CD14-positive monocyte (primary cell): ENCODE data around the gene GMPPA. TPM values are rescaled to one million over a fixed set of nuclear protein-coding genes. Genes with fewer than 3 reads are reported as not detected.

Source experiments
- DNase-seq, 3 donors: peaks; one replicate each; pipeline ENCODE4 v3.0.0-alpha.2; 2011 to 2022
- H2AFZ ChIP-seq: 2 replicates; pipeline ENCODE4 v1.6.0; 2012; ENCODE audit warnings: mild to moderate bottlenecking, low read depth, low read length, inconsistent platforms; ENCODE audit not compliant: insufficient read depth, poor library complexity, severe bottlenecking
- H3K27ac ChIP-seq, 2 donors: 1 replicate in 1 of 2; 2 replicates in 1 of 2; pipeline ENCODE4 v1.5.1; 2012 to 2013; ENCODE audit warnings: low read length in 2 of 2, control low read depth in 1 of 2, inconsistent platforms in 1 of 2, low read depth in 1 of 2, mild to moderate bottlenecking in 1 of 2
- H3K27me3 ChIP-seq, 2 donors: one replicate each; pipeline versions ENCODE4 v1.6.0 to v1.6.1; 2011 to 2013; ENCODE audit warnings: low read length in 2 of 2; ENCODE audit not compliant: control insufficient read depth in 2 of 2, insufficient read depth in 2 of 2
- H3K36me3 ChIP-seq, 2 donors: replicated peaks in 1 of 2; 1 replicate in 1 of 2; 2 replicates in 1 of 2; pipeline versions ENCODE4 v1.5.1 to v1.6.1; 2012 to 2013; ENCODE audit warnings: low read length in 2 of 2, control low read depth in 1 of 2, inconsistent platforms in 1 of 2, mild to moderate bottlenecking in 1 of 2; ENCODE audit not compliant: insufficient read depth in 2 of 2, control insufficient read depth in 1 of 2
- H3K4me1 ChIP-seq, 2 donors: 1 replicate in 1 of 2; 2 replicates in 1 of 2; pipeline versions ENCODE4 v1.5.1 to v1.6.1; 2012 to 2013; ENCODE audit warnings: low read length in 2 of 2, control low read depth in 1 of 2, inconsistent platforms in 1 of 2, mild to moderate bottlenecking in 1 of 2, moderate library complexity in 1 of 2; ENCODE audit not compliant: insufficient read depth in 2 of 2, control insufficient read depth in 1 of 2
- H3K4me2 ChIP-seq: replicated peaks from 2 replicates; pipeline ENCODE3; 2012; ENCODE audit warnings: low read length, moderate library complexity, mild to moderate bottlenecking; ENCODE audit not compliant: poor library complexity, severe bottlenecking; ENCODE audit errors: extremely low read depth
- H3K4me3 ChIP-seq, 3 experiments: fragments of 200-600 bp in 1 of 3; sonication (generic) in 1 of 3; replicated peaks in 1 of 3; 1 replicate in 2 of 3; 2 replicates in 1 of 3; pipeline ENCODE4 v1.5.1; 2011 to 2013; ENCODE audit warnings: low read length in 3 of 3, mild to moderate bottlenecking in 3 of 3, control low read depth in 2 of 3, low read depth in 2 of 3, inconsistent platforms in 1 of 3, moderate library complexity in 1 of 3
- H3K79me2 ChIP-seq: 2 replicates; pipeline ENCODE4 v1.6.0; 2012; ENCODE audit warnings: mild to moderate bottlenecking, control low read depth, inconsistent platforms, low read length, moderate library complexity; ENCODE audit not compliant: insufficient read depth
- H3K9ac ChIP-seq: 2 replicates; pipeline ENCODE4 v1.6.0; 2017; ENCODE audit warnings: low read length, mild to moderate bottlenecking; ENCODE audit not compliant: insufficient read depth, poor library complexity, severe bottlenecking
- H3K9me3 ChIP-seq, 2 donors: replicated peaks in 1 of 2; 1 replicate in 1 of 2; 2 replicates in 1 of 2; pipeline versions ENCODE4 v1.5.1 to v1.6.1; 2012 to 2013; ENCODE audit warnings: low read length in 2 of 2, control low read depth in 1 of 2; ENCODE audit not compliant: control insufficient read depth in 1 of 2, insufficient read depth in 1 of 2
- H4K20me1 ChIP-seq: 2 replicates; pipeline ENCODE4 v1.6.0; 2012; ENCODE audit warnings: mild to moderate bottlenecking, low read length, control low read depth, moderate library complexity; ENCODE audit not compliant: insufficient read depth
- H3K27ac Mint-ChIP-seq, 7 donors: one replicate each; pipeline ENCODE4 v1.8.0; 2020; ENCODE audit warnings: mild to moderate bottlenecking in 7 of 7, mixed read lengths in 7 of 7, moderate library complexity in 6 of 7, inconsistent platforms in 2 of 7
- H3K27me3 Mint-ChIP-seq, 3 donors: one replicate each; pipeline ENCODE4 v1.8.0; 2021 to 2022; ENCODE audit warnings: low read depth in 3 of 3, mild to moderate bottlenecking in 3 of 3, mixed read lengths in 3 of 3, moderate library complexity in 3 of 3, inconsistent platforms in 1 of 3
- H3K36me3 Mint-ChIP-seq, 2 donors: one replicate each; pipeline ENCODE4 v1.8.0; 2020; ENCODE audit warnings: mixed read lengths in 2 of 2, inconsistent platforms in 1 of 2, mild to moderate bottlenecking in 1 of 2
- H3K4me1 Mint-ChIP-seq: one replicate; pipeline ENCODE4 v1.8.0; 2020; ENCODE audit warnings: mild to moderate bottlenecking, mixed read lengths
- H3K4me3 Mint-ChIP-seq, 2 donors: one replicate each; pipeline ENCODE4 v1.8.0; 2020; ENCODE audit warnings: mild to moderate bottlenecking in 2 of 2, mixed read lengths in 2 of 2, moderate library complexity in 1 of 2
- H3K9me3 Mint-ChIP-seq, 7 donors: one replicate each; pipeline ENCODE4 v1.8.0; 2020 to 2022; ENCODE audit warnings: mixed read lengths in 7 of 7, mild to moderate bottlenecking in 6 of 7, moderate library complexity in 6 of 7, inconsistent platforms in 2 of 7
- WGBS: methylation state at CpG from one replicate; pipeline ENCODE4 v1.1.5; 2013; ENCODE audit warnings: missing lambda C conversion rate; ENCODE audit not compliant: insufficient coverage; 5-methylcytosine and 5-hydroxymethylcytosine counted together
- intact Hi-C, 2 donors: fragments of 100-400 bp; cut with micrococcal nuclease; formaldehyde crosslinking; loops; one replicate each; pipeline versions ENCODE4 v1.15.0 to v1.15.1; 2023
- polyA plus RNA-seq, 3 donors: library from polyadenylated mRNA; depleted of rRNA in 1 of 3; unstranded in 2 of 3; stranded (reverse) in 1 of 3; fragments of 300-500 nt in 2 of 3; fragments of >200 nt in 1 of 3; fragmentation: Illumina TruSeq in 2 of 3; gene quantifications; 1 replicate in 2 of 3; 2 replicates in 1 of 3; pipeline ENCODE4 v1.2.3, GENCODE V29; 2012 to 2021
- TF ChIP-seq, protein P1 (sequence below): fragments of 200-600 bp; IDR thresholded peaks from one replicate; pipeline ENCODE4 v1.8.0; 2022; ENCODE audit warnings: antibody characterized with exemption, mild to moderate bottlenecking

Gene GMPPA
- polyA plus RNA-seq, 3 donors: 35.5 to 71.2 (median 35.9) TPM

DNA sequence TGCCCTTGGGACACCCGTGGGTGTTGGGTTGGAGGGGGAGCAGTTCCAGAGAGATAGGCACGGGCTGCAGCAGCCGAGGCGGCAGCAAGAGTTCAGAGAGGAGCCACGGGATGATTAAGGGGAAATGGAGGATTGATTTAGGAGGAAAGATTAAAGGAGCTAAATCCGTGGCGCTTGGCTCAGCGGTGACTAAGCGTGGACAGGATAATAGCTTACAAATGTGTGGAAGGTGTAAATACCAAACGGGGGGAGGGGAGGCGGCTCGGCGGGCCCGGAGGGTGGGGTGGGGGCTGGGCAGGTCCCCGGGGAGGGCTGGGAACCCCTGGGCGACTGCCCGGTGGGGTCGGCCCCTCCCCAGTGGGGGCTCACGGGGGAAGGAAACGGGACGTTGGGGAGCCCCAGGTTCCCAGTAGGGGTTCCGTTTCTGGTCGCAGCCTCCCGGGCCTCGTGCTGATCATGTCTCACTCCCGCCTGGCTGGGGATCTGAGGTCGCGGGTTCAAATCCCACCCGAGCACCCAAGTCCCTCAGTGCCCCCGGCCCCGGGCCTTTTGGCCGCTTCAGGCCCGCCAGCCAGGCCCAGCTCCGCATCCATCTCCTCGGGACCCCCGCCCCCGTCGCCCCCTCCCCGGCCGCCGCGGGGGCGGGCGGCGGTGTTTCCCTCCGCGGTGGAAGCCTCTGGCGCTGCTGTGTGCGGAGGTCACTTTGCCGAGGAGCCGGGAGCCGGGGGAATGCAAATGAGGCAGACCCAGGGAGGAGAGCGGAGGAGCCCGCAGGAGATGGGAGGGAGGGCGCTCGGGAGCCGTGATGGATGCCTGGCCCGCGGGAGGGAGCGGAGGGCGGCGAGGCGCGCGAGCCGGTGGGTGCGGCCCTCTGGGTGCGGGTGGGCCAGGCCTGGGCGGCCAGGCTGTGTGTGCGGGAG, 23.7 kb downstream of the GMPPA start:
- no peaks in the 10 kb centered on the region for H4K20me1 ChIP-seq
- Mint-ChIP-seq H3K9me3 (peaks cover 0 to 7% (median 2%) of the 10 kb centered on the region in 7 donors), H3K27me3 (peaks cover 65 to 88% (median 73%) of the 10 kb centered on the region in 3 donors), H3K36me3 (peaks cover 0 to 6% of the 10 kb centered on the region in 2 donors), H3K27ac (no peak overlapping the region), H3K4me1 (peaks cover 2% of the 10 kb centered on the region), H3K4me3 (peak overlapping the region in 1 of 2 donors; percentile 76)
- 2% methylated on average over 51 of the region's 70 CpGs for WGBS
- peaks cover 40 to 78% of the 10 kb centered on the region in 2 donors for H3K27me3 ChIP-seq
- no peaks in the 10 kb centered on the region for H3K36me3 ChIP-seq
- H3K27ac ChIP-seq: no peak overlapping the region
- no peaks in the 10 kb centered on the region for H3K79me2 ChIP-seq
- H3K4me2 ChIP-seq: no peak overlapping the region
- no peak for DNase-seq
- no peaks in the 10 kb centered on the region for H3K4me1 ChIP-seq
- H3K9ac ChIP-seq: no peak overlapping the region
- H3K4me3 ChIP-seq: no peak overlapping the region
- intact Hi-C loops: no loop called here
- H2AFZ ChIP-seq: no peak overlapping the region
- TF ChIP-seq, protein P1, sequence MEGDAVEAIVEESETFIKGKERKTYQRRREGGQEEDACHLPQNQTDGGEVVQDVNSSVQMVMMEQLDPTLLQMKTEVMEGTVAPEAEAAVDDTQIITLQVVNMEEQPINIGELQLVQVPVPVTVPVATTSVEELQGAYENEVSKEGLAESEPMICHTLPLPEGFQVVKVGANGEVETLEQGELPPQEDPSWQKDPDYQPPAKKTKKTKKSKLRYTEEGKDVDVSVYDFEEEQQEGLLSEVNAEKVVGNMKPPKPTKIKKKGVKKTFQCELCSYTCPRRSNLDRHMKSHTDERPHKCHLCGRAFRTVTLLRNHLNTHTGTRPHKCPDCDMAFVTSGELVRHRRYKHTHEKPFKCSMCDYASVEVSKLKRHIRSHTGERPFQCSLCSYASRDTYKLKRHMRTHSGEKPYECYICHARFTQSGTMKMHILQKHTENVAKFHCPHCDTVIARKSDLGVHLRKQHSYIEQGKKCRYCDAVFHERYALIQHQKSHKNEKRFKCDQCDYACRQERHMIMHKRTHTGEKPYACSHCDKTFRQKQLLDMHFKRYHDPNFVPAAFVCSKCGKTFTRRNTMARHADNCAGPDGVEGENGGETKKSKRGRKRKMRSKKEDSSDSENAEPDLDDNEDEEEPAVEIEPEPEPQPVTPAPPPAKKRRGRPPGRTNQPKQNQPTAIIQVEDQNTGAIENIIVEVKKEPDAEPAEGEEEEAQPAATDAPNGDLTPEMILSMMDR: no peak
- H3K9me3 ChIP-seq: peaks cover 0 to 14% of the 10 kb centered on the region in 2 donors

DNA sequence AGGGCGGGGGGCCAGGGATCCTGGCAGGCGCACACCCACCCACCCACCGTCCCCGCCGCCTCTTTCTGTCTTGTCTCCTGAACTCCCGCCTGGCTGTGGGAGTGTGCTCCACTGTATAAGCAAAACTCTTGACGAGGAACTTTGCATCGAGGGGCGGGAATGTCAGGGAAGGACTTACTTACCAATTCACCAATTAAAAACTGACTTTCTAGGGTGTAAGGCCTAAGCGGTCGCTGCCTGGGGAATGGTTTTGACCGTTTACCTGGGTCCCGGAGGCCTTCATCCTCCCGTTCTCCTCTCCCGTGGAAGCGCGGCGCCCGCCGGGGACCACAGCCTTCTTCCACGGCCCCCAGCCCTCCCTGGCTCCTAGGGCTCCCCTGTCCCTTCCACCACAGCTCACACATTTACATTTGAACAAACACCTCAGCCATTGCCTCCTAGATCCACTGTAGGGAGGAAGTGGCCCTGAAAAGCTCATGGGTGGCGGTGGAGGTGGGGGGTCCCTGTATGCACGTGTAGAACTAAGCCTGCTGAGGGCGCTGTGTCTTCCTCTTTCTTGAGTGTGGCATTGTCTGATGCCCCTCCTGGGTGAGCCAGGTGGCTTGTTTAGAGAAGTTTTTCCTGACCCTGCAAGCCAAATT, 24.5 kb downstream of the GMPPA start:
- peaks cover 0 to 7% (median 2%) of the 10 kb centered on the region in 7 donors for H3K9me3 Mint-ChIP-seq
- no peak overlapping the region for H3K27ac ChIP-seq
- DNase-seq: no peak

More for the DNA sequence above, 24.5 kb downstream of the GMPPA start:
- Mint-ChIP-seq H3K4me3 (peak overlapping the region in 1 of 2 donors; percentile 82), H3K36me3 (peaks cover 0 to 6% of the 10 kb centered on the region in 2 donors), H3K4me1 (peaks cover 2% of the 10 kb centered on the region), H3K27me3 (peaks cover 63 to 87% (median 78%) of the 10 kb centered on the region in 3 donors), H3K27ac (no peak overlapping the region)
- TF ChIP-seq, protein P1: no peak
- intact Hi-C loops: no loop called here
- no peak overlapping the region for H3K4me2 ChIP-seq
- no peak overlapping the region for H3K9ac ChIP-seq
- no peaks in the 10 kb centered on the region for H4K20me1 ChIP-seq
- H3K4me1 ChIP-seq: no peaks in the 10 kb centered on the region
- H3K27me3 ChIP-seq: peaks cover 43 to 76% of the 10 kb centered on the region in 2 donors
- H3K36me3 ChIP-seq: no peaks in the 10 kb centered on the region
- H3K79me2 ChIP-seq: no peaks in the 10 kb centered on the region
- H3K4me3 ChIP-seq: no peak overlapping the region
- H3K9me3 ChIP-seq: peaks cover 0 to 14% of the 10 kb centered on the region in 2 donors
- WGBS: 12% methylated on average over 9 of the region's 24 CpGs
- H2AFZ ChIP-seq: no peak overlapping the region
